OCI-LY7 (cell line): ENCODE measurements around the gene FKBP6. TPM values are rescaled to one million over a fixed set of nuclear protein-coding genes. Genes with fewer than 3 reads are reported as not detected.

ENCODE experiments used
- BruUV-seq: library from RNA; stranded (reverse); fragments of 400-500 nt; replicated peaks from 2 replicates; lab custom pipeline; 2021; lab: Mats Ljungman, UMichigan
- CTCF ChIA-PET: fragments of 300-600 bp; sonication (Branson Sonifier 250); formaldehyde crosslinking; loops from one replicate; lab custom pipeline; 2022; ENCODE audit warnings: antibody characterized with exemption; ENCODE audit not compliant: unreplicated experiment; lab: Charles Lee
- POLR2A ChIA-PET: fragments of 300-600 bp; sonication (Branson Sonifier 250); formaldehyde crosslinking; loops from one replicate; lab custom pipeline; 2022; ENCODE audit warnings: antibody characterized with exemption; lab: Charles Lee
- DNase-seq: peaks from one replicate; pipeline ENCODE4 v3.0.0-alpha.2; 2015; ENCODE audit warnings: low spot score
- H2AFZ ChIP-seq: fragments of 200-600 bp; sonication (generic), shearing (Covaris generic); 2 replicates; pipeline ENCODE4 v1.6.1; 2014; ENCODE audit warnings: mild to moderate bottlenecking, antibody characterized with exemption, low read length, moderate library complexity
- H3K27ac ChIP-seq: fragments of 200-600 bp; sonication (generic); 2 replicates; pipeline ENCODE4 v1.5.1; 2014; ENCODE audit warnings: mixed run types, low read depth, mild to moderate bottlenecking, moderate library complexity, low read length, inconsistent platforms; ENCODE audit not compliant: poor library complexity, severe bottlenecking
- H3K36me3 ChIP-seq: fragments of 200-600 bp; sonication (generic); 2 replicates; pipeline ENCODE4 v1.6.1; 2014; ENCODE audit warnings: mild to moderate bottlenecking, antibody characterized with exemption, low read length, moderate library complexity, mixed read lengths; ENCODE audit not compliant: insufficient read depth
- H3K4me1 ChIP-seq: fragments of 200-600 bp; sonication (generic); 2 replicates; pipeline ENCODE4 v1.5.1; 2014; ENCODE audit warnings: mild to moderate bottlenecking, low read length; ENCODE audit not compliant: insufficient read depth, poor library complexity, severe bottlenecking
- H3K4me2 ChIP-seq: fragments of 200-600 bp; sonication (generic); 2 replicates; pipeline ENCODE4 v1.6.1; 2014; ENCODE audit warnings: mild to moderate bottlenecking, low read length
- H3K4me3 ChIP-seq: fragments of 200-600 bp; sonication (generic); 2 replicates; pipeline ENCODE4 v1.5.1; 2014; ENCODE audit warnings: mild to moderate bottlenecking, low read depth, low read length; ENCODE audit not compliant: poor library complexity, severe bottlenecking
- H3K79me2 ChIP-seq: fragments of 200-600 bp; sonication (generic); 2 replicates; pipeline ENCODE4 v1.6.1; 2016; ENCODE audit warnings: low read depth, mild to moderate bottlenecking, low read length, moderate library complexity, mixed read lengths; ENCODE audit not compliant: insufficient read depth
- H3K9me2 ChIP-seq: fragments of 200-600 bp; sonication (generic); 2 replicates; pipeline ENCODE4 v1.6.1; 2016; ENCODE audit warnings: mild to moderate bottlenecking, low read length, mixed read lengths; ENCODE audit not compliant: insufficient read depth
- H3K9me3 ChIP-seq: fragments of 200-600 bp; sonication (generic); 2 replicates; pipeline ENCODE4 v1.6.1; 2014; ENCODE audit warnings: mild to moderate bottlenecking, mixed run types, low read length, mixed read lengths
- H4K20me1 ChIP-seq: fragments of 200-600 bp; sonication (generic); 2 replicates; pipeline ENCODE4 v1.6.1; 2014; ENCODE audit warnings: mild to moderate bottlenecking, antibody characterized with exemption, low read length, moderate library complexity, mixed read lengths; ENCODE audit not compliant: insufficient read depth
- EZH2phosphoT487 ChIP-seq: fragments of 200-600 bp; sonication (generic); IDR thresholded peaks from 2 replicates; pipeline ENCODE4 v1.6.1; 2018; ENCODE audit warnings: low read depth, borderline replicate concordance, mild to moderate bottlenecking, mixed run types, antibody characterized with exemption, low read length, moderate library complexity, mixed read lengths
- intact Hi-C: fragments of 100-400 bp; cut with micrococcal nuclease; formaldehyde crosslinking; loops from one replicate; pipeline ENCODE4 v1.10.0; 2022; ENCODE audit not compliant: unreplicated experiment
- total RNA-seq, 2 experiments: library from RNA; depleted of rRNA in 1 of 2; stranded (reverse); fragments of >200 nt in 1 of 2; shearing (Covaris generic) in 1 of 2; gene quantifications; 2 replicates each; pipeline ENCODE4 v1.2.3, GENCODE V29; 2014 to 2022
- TF ChIP-seq, protein P1 (sequence below): fragments of 200-600 bp; sonication (generic); conservative IDR thresholded peaks from 2 replicates; pipeline ENCODE4 v1.5.1; 2014; ENCODE audit warnings: mild to moderate bottlenecking, antibody characterized with exemption, low read length, moderate library complexity, mixed read lengths

Gene FKBP6
- total RNA-seq, 2 experiments from 2014 or later = not detected

DNA sequence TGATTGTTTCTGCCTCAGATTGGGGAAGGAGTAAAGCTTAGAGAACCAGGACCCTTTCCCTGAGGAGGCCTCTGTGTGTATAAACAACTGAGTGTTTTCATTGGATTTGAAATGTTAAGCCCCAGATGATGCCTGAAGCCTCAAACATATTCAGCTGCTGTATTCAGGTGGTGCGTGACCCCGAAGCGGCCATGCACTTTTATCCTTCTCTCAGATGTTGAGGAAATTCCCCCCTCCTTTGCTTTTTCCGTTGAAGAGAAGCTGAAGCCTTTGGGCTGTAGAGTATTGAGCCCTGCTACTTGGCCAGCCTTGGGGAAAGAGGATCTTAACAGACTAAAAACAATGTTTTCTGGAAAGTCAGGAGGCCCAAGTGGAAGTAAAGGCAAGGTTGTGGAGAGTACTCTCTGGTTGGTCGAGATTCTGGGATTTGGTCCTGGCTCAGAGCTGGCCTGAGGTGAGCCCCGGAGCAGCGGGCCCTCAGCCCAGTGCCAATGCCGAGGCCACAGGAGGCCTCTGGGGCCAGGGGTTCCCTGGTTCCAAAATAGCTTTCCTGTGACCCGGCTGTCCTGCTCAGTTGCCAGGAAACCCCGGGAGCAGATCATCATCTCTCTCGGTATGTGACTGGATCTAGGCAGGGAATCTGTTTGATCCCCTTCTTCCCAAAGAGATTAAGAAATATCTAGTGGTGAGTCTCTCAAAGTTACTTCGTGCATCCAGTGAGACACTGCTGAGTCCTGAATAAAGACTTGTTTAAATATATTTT is 22.5 kb downstream of the FKBP6 start:
- H3K79me2 ChIP-seq = no peaks in the 10 kb centered on the region
- H3K36me3 ChIP-seq = no peaks in the 10 kb centered on the region
- no peaks in the 10 kb centered on the region for H3K9me3 ChIP-seq
- DNase-seq = no peak
- ChIA-PET CTCF (no interaction called here), POLR2A (no interaction called here)
- TF ChIP-seq, protein P1, sequence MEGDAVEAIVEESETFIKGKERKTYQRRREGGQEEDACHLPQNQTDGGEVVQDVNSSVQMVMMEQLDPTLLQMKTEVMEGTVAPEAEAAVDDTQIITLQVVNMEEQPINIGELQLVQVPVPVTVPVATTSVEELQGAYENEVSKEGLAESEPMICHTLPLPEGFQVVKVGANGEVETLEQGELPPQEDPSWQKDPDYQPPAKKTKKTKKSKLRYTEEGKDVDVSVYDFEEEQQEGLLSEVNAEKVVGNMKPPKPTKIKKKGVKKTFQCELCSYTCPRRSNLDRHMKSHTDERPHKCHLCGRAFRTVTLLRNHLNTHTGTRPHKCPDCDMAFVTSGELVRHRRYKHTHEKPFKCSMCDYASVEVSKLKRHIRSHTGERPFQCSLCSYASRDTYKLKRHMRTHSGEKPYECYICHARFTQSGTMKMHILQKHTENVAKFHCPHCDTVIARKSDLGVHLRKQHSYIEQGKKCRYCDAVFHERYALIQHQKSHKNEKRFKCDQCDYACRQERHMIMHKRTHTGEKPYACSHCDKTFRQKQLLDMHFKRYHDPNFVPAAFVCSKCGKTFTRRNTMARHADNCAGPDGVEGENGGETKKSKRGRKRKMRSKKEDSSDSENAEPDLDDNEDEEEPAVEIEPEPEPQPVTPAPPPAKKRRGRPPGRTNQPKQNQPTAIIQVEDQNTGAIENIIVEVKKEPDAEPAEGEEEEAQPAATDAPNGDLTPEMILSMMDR = no peak
- no peak for TF ChIP-seq EZH2phosphoT487
- no peak overlapping the region for H3K4me2 ChIP-seq
- H3K4me3 ChIP-seq = no peak overlapping the region
- intact Hi-C loops = no loop called here
- no peak overlapping the region for H2AFZ ChIP-seq
- peaks cover 7% of the 10 kb centered on the region for H3K4me1 ChIP-seq
- H4K20me1 ChIP-seq = no peaks in the 10 kb centered on the region
- no peak overlapping the region for H3K27ac ChIP-seq
- H3K9me2 ChIP-seq = no peaks in the 10 kb centered on the region
- no TSS peak for BruUV-seq

DNA sequence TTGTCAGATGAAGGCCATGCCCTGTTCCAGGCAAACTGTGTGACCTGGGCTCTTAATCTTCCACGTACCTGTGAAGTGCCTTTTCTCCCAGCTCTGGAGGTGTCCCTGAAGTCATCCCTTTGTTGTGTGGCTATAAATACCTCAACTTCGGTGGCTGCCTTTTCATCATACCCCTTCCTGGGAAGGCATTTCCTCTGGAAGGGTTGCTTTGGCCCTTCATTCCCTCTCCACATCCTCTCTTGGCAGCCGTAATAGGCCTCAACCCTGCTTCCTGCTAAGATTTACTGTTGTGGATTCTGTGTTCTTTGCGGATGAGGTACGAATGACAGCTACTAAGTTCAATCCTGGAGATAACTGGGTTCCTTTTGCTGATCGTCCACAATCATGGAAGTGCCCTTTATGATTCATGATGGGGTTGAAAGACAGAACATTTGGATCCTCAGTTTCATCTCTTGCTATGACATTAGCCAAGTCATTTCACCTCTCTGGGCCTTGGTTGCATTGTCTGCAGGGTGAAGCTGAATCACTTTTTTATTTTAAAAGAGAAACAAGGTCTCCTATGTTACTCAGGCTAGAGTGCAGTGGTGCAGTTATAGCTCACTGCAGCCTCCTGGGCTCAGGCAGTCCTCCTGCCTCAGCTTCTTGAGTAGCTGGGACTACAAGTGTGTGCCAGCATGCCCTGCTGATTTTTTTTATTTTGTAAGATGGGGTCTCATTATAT is 23.6 kb downstream of the FKBP6 start:
- POLR2A ChIA-PET = no interaction called here
- no peak overlapping the region for H2AFZ ChIP-seq
- CTCF ChIA-PET = no interaction called here
- no peak for DNase-seq
- intact Hi-C loops = no loop called here
- H3K9me2 ChIP-seq = no peaks in the 10 kb centered on the region
- H3K79me2 ChIP-seq = no peaks in the 10 kb centered on the region
- no peaks in the 10 kb centered on the region for H3K9me3 ChIP-seq
- no peak overlapping the region for H3K27ac ChIP-seq
- TF ChIP-seq EZH2phosphoT487 = no peak
- TF ChIP-seq, protein P1 = no peak
- no peaks in the 10 kb centered on the region for H4K20me1 ChIP-seq
- no TSS peak for BruUV-seq
- H3K4me2 ChIP-seq = no peak overlapping the region
- no peaks in the 10 kb centered on the region for H3K36me3 ChIP-seq
- H3K4me1 ChIP-seq = no peaks in the 10 kb centered on the region
- no peak overlapping the region for H3K4me3 ChIP-seq

DNA sequence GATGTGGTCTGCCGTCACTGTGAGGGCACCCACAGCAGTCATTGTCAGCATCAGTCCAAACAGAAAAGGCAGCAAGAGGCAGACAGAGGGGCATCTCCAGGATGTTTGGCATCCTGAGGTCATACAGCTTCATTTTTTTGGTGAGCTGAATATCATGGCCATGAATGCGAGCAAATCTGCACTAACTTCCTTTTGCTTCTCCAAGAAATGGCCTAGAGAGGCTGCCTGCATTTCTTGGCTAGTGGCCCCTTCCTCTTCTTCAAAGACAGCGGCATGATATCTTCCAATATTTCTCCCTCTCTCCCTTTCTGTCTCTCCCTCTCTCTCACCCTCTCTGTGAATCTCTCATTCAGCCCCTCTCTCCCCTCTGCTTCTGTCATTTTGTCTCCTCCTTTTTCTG is 24.8 kb downstream of the FKBP6 start:
- Histone ChIP-seq H3K4me2 (no peak overlapping the region), H3K36me3 (no peaks in the 10 kb centered on the region), H3K4me1 (no peaks in the 10 kb centered on the region), H3K27ac (no peak overlapping the region), H4K20me1 (no peaks in the 10 kb centered on the region), H3K9me3 (no peaks in the 10 kb centered on the region), H3K9me2 (no peaks in the 10 kb centered on the region), H3K79me2 (no peaks in the 10 kb centered on the region), H3K4me3 (no peak overlapping the region), H2AFZ (no peak overlapping the region)
- no peak for DNase-seq
- TF ChIP-seq, protein P1 = no peak
- no peak for TF ChIP-seq EZH2phosphoT487
- intact Hi-C loops = no loop called here
- CTCF ChIA-PET = no interaction called here
- no TSS peak for BruUV-seq
- POLR2A ChIA-PET = no interaction called here
